ENCODE measurements around the gene PROCA1. TPM values are rescaled to one million over a fixed set of nuclear protein-coding genes. Genes with fewer than 3 reads are reported as not detected.

PROCA1 gene
- total and polyA plus RNA-seq, 9 of the 15 experiments (the other 6 are each of a cell fraction or from before 2014, with no cell fraction given): 0.78 to 16.2 (median 5.6) TPM

- TF ChIP-seq PATZ1 (CRISPR knock-in tag; IDR thresholded peaks at IDR 0.05; ENCODE audit: borderline replicate concordance) (no peak), L3MBTL2 (IDR thresholded peaks at IDR 0.05) (peak; percentile 78), ZBTB9 (CRISPR knock-in tag; IDR thresholded peaks at IDR 0.05) (peak; percentile 76; the same call in 1 of the 2 replicates), ZBTB40 (IDR thresholded peaks at IDR 0.05) (no peak), ZBTB40 (CRISPR knock-in tag; IDR thresholded peaks at IDR 0.05) (no peak), ZBTB17 (CRISPR knock-in tag; IDR thresholded peaks at IDR 0.05) (0 out of 2 replicates have a peak, but pooled peaks have one; percentile 34), ZBTB1 (CRISPR knock-in tag; IDR thresholded peaks at IDR 0.05; ENCODE audit: borderline replicate concordance, low read depth) (no peak), ZNF77 (CRISPR knock-in tag; IDR thresholded peaks at IDR 0.05) (no peak), RAD51 (IDR thresholded peaks at IDR 0.05; ENCODE audit: borderline replicate concordance, low read depth) (no peak), TAL1 (IDR thresholded peaks at IDR 0.05) (no peak), NFATC3 (IDR thresholded peaks at IDR 0.05) (no peak), TEAD1 (CRISPR knock-in tag; IDR thresholded peaks at IDR 0.05) (peak in 1 of 2 experiments; percentile 38; a peak in 1 of 4 replicates), SAFB (IDR thresholded peaks at IDR 0.05; ENCODE audit: borderline replicate concordance, low read depth, low read length) (no peak), KAT2B (IDR thresholded peaks at IDR 0.05; ENCODE audit: low read depth, low read length) (no peak), ARNT (IDR thresholded peaks at IDR 0.05) (no peak), FIP1L1 (IDR thresholded peaks at IDR 0.05; ENCODE audit: low read depth, low read length, poor library complexity, severe bottlenecking) (no peak), HNRNPUL1 (IDR thresholded peaks at IDR 0.05; ENCODE audit: low read length) (no peak)
These were observed 23.6 kb upstream of the PROCA1 start (continued) for GRCh38 chr17:28735242-28735722.
